Activated CD4-positive, alpha-beta T cell treated with anti-CD3 and anti-CD28 coated beads for 36 hours (primary cell): ENCODE results near the gene ADAMTS14. TPM values are rescaled to one million over a fixed set of nuclear protein-coding genes. Genes with fewer than 3 reads are reported as not detected.
A peak's percentile ranks its signal among the peaks of the same experiment; 100 is the strongest.
"Not testable (repeated sequence)": the region's sequence is repeated elsewhere in the genome, so short reads cannot be mapped to it uniquely, and the experiment has no call there.

ENCODE experiments used
- ATAC-seq: fragments of 200-7000 bp; cut with Tn5 transposase; one replicate; pipeline ENCODE4 v1.10.0; 2021; ENCODE audit warnings: mild to moderate bottlenecking, moderate library complexity
- CTCF ChIA-PET: fragments of 350-600 bp; sonication (Branson Sonifier 250); formaldehyde crosslinking; loops from one replicate; lab custom pipeline; 2021; ENCODE audit warnings: antibody characterized with exemption; lab: Charles Lee
- POLR2A ChIA-PET: fragments of 350-600 bp; sonication (Branson Sonifier 250); formaldehyde crosslinking; loops from one replicate; lab custom pipeline; 2021; ENCODE audit warnings: antibody characterized with exemption, inconsistent platforms; lab: Charles Lee
- DNase-seq: peaks from one replicate; pipeline ENCODE4 v3.0.0-alpha.2; 2020
- H3K27ac Mint-ChIP-seq: one replicate; pipeline ENCODE4 v1.8.0; 2021; ENCODE audit warnings: mixed read lengths
- H3K27me3 Mint-ChIP-seq: one replicate; pipeline ENCODE4 v1.8.0; 2021; ENCODE audit warnings: mixed read lengths
- H3K36me3 Mint-ChIP-seq: one replicate; pipeline ENCODE4 v1.8.0; 2021; ENCODE audit warnings: low read depth, mixed read lengths
- H3K4me1 Mint-ChIP-seq: one replicate; pipeline ENCODE4 v1.8.0; 2021; ENCODE audit warnings: mixed read lengths
- H3K4me3 Mint-ChIP-seq: one replicate; pipeline ENCODE4 v1.8.0; 2021; ENCODE audit warnings: mild to moderate bottlenecking, moderate library complexity, mixed read lengths
- H3K9me3 Mint-ChIP-seq: one replicate; pipeline ENCODE4 v1.8.0; 2021; ENCODE audit warnings: low read depth, mixed read lengths
- intact Hi-C, 2 experiments: fragments of 100-400 bp; cut with DNase I in 1 of 2; cut with micrococcal nuclease in 1 of 2; formaldehyde crosslinking; loops; one replicate each; pipeline versions ENCODE4 v1.14.2 to v1.15.1; 2022 to 2024; cut with DNase I, micrococcal nuclease
- total RNA-seq, 2 experiments: library from RNA; stranded (reverse); gene quantifications; one replicate each; pipeline ENCODE4 v1.2.3, GENCODE V29; 2021

The ADAMTS14 gene
- total RNA-seq, 2 experiments from 2014 or later, result not detected

GRCh38 chr10:70758757-70759514 lies 86.6 kb downstream of the ADAMTS14 start:
- ATAC-seq (peak; percentile 71), DNase-seq (peak; percentile 81)
- POLR2A ChIA-PET, result no interaction called here
- Mint-ChIP-seq H3K4me3 (no peak overlapping the region), H3K27me3 (no peaks in the 10 kb centered on the region), H3K4me1 (peaks cover 6% of the 10 kb centered on the region), H3K27ac (peak overlapping the region; percentile 38), H3K9me3 (no peaks in the 10 kb centered on the region), H3K36me3 (no peaks in the 10 kb centered on the region)
- intact Hi-C loops, result loop anchor here (1.0 to 2.0 kb wide), 6 partner anchors 140 to 298 kb away; no protein-coding TSS in a partner anchor
- CTCF ChIA-PET, result interaction anchor here (0.6 to 6.9 kb wide), 15 partner anchors 9 to 517 kb away, joined by 3 to 65 read pairs (median 4); no protein-coding TSS in a partner anchor

DNA sequence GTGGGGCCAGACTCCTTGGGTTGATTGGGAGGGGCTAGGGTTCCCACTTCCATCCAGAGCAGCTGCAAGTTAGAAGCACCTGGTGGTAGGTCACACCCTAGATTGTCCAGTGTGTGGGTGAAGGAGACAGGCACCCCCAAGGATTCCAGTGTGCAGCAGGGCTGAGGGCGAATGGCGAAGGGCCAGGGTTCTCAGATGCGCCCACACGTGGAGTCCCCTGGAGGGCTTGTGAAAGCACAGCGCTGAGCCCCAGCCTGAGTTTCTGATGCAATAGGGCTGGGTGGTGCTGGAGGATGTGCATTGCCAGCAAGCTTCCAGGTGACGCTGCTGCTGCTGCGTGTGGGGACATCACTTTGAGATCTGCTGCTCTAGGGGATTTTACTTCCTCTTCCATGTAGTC lies 87.5 kb downstream of the ADAMTS14 start:
- no peak for DNase-seq
- intact Hi-C loops, result loop anchor here (1.0 to 2.0 kb wide), 6 partner anchors 140 to 298 kb away; no protein-coding TSS in a partner anchor
- CTCF ChIA-PET, result interaction anchor here (0.6 to 6.9 kb wide), 9 partner anchors 8 to 335 kb away, joined by 3 to 65 read pairs (median 5); no protein-coding TSS in a partner anchor
- Mint-ChIP-seq H3K4me1 (peaks cover 6% of the 10 kb centered on the region), H3K27ac (no peak overlapping the region), H3K36me3 (no peaks in the 10 kb centered on the region), H3K9me3 (no peaks in the 10 kb centered on the region), H3K4me3 (no peak overlapping the region), H3K27me3 (no peaks in the 10 kb centered on the region)
- POLR2A ChIA-PET, result no interaction called here
- peak; percentile 37 for ATAC-seq

GRCh38 chr10:70760271-70760787 lies 88.0 kb downstream of the ADAMTS14 start:
- Mint-ChIP-seq H3K4me1 (peaks cover 6% of the 10 kb centered on the region), H3K27ac (no peak overlapping the region), H3K9me3 (peaks cover under 1% of the 10 kb centered on the region), H3K27me3 (no peaks in the 10 kb centered on the region), H3K36me3 (no peaks in the 10 kb centered on the region), H3K4me3 (no peak overlapping the region)
- ChIA-PET CTCF (interaction anchor here (0.6 to 6.9 kb wide), 6 partner anchors 14 to 335 kb away, joined by 3 to 65 read pairs (median 4); no protein-coding TSS in a partner anchor), POLR2A (no interaction called here)
- DNase-seq (no peak), ATAC-seq (no peak)
- intact Hi-C loops, result no loop called here

DNA sequence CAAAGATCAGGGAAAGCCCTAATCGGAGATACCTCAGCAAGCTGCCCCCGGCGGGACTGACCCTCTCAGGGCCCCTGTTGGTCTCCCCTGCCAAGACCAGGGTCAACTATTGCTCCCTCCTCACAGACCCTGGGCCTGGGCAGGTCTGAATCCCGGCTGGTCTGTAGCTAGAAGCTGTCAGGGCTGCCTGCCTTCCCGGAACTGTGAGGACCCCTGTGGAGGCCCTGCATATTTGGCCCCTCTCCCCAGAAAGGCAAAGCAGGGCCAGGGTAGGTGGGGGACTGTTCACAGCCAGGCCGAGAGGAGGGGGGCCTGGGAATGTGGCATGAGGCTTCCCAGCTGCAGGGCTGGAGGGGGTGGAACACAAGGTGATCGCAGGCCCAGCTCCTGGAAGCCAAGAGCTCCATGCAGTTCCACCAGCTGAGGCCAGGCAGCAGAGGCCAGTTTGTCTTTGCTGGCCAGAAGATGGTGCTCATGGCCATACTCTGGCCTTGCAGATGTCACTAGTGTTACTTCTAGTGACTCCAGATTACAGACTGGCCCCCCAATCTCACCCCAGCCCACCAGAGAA lies 88.8 kb downstream of the ADAMTS14 start:
- CTCF ChIA-PET, result interaction anchor here (0.6 to 6.9 kb wide), 5 partner anchors 23 to 346 kb away, joined by 3 to 65 read pairs (median 4); no protein-coding TSS in a partner anchor
- Mint-ChIP-seq H3K9me3 (peaks cover 3% of the 10 kb centered on the region), H3K36me3 (no peaks in the 10 kb centered on the region), H3K27me3 (no peaks in the 10 kb centered on the region), H3K4me3 (no peak overlapping the region), H3K4me1 (peaks cover 6% of the 10 kb centered on the region), H3K27ac (no peak overlapping the region)
- intact Hi-C loops, result no loop called here
- ATAC-seq, result no peak
- POLR2A ChIA-PET, result interaction anchor here (0.7 kb wide), 1 partner anchor 36 kb away, joined by 3 read pairs; no protein-coding TSS in a partner anchor
- no peak for DNase-seq

DNA sequence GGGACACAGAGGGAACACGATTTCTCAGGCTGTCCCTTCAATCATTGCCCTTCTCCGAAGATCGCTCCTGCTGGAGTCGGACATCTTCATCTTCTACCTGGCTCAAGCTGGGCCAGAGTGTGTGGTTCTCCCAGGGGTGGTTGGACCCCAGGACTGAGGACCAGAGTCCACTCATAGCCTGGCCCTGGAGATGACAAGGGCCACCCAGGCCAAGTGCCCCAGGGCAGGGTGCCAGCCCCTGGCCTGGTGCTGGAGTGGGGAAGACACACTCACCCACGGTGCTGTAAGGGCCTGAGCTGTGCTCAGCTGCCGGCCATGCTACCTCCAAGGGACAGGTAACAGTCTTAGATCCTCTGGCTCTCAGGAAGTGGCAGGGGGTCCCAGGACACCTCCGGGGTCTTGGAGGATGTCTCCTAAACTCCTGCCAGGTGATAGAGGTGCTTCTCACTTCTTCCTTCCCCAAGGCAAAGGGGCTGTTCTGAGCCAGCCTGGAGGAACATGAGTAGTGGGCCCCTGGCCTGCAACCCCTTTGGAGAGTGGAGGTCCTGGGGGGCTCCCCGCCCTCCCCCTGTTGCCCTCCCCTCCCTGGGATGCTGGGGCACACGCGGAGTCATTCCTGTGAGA lies 89.5 kb downstream of the ADAMTS14 start:
- CTCF ChIA-PET, result interaction anchor here (0.6 to 6.9 kb wide), 3 partner anchors 203 to 347 kb away, joined by 4 to 65 read pairs (median 4); no protein-coding TSS in a partner anchor
- Mint-ChIP-seq H3K4me3 (no peak overlapping the region), H3K27me3 (peaks cover under 1% of the 10 kb centered on the region), H3K9me3 (peaks cover 3% of the 10 kb centered on the region), H3K4me1 (peaks cover 6% of the 10 kb centered on the region), H3K36me3 (no peaks in the 10 kb centered on the region), H3K27ac (no peak overlapping the region)
- no peak for DNase-seq
- POLR2A ChIA-PET, result interaction anchor here (0.7 kb wide), 1 partner anchor 35 kb away, joined by 3 read pairs; no protein-coding TSS in a partner anchor
- intact Hi-C loops, result no loop called here
- no peak for ATAC-seq

- Mint-ChIP-seq H3K27me3 (peaks cover 2% of the 10 kb centered on the region), H3K36me3 (no peaks in the 10 kb centered on the region), H3K4me3 (no peak overlapping the region), H3K27ac (no peak overlapping the region), H3K9me3 (peaks cover 5% of the 10 kb centered on the region), H3K4me1 (peaks cover 6% of the 10 kb centered on the region)
- POLR2A ChIA-PET, result no interaction called here
- CTCF ChIA-PET, result interaction anchor here (6.9 kb wide), 1 partner anchor 212 kb away, joined by 65 read pairs; no protein-coding TSS in a partner anchor
- ATAC-seq (no peak), DNase-seq (no peak)
- intact Hi-C loops, result no loop called here
These were observed 90.3 kb downstream of the ADAMTS14 start for GRCh38 chr10:70762441-70763175.

GRCh38 chr10:70763567-70763966 lies 91.3 kb downstream of the ADAMTS14 start:
- intact Hi-C loops, result no loop called here

GRCh38 chr10:70765794-70766594 lies 93.7 kb downstream of the ADAMTS14 start:
- DNase-seq (peak; percentile 0), ATAC-seq (no peak)
- Mint-ChIP-seq H3K27ac (no peak overlapping the region), H3K4me1 (no peaks in the 10 kb centered on the region), H3K36me3 (no peaks in the 10 kb centered on the region), H3K27me3 (peaks cover 2% of the 10 kb centered on the region), H3K4me3 (no peak overlapping the region), H3K9me3 (peaks cover 5% of the 10 kb centered on the region)
- intact Hi-C loops, result no loop called here
- ChIA-PET CTCF (no interaction called here), POLR2A (no interaction called here)

More at GRCh38 chr10:70763567-70763966, 91.3 kb downstream of the ADAMTS14 start:
- H3K27ac Mint-ChIP-seq, result no peak overlapping the region
- H3K27me3 Mint-ChIP-seq, result peaks cover 2% of the 10 kb centered on the region
- ATAC-seq (no peak), DNase-seq (no peak)
- ChIA-PET CTCF (no interaction called here), POLR2A (no interaction called here)
- no peak overlapping the region for H3K4me3 Mint-ChIP-seq
- H3K9me3 Mint-ChIP-seq, result peaks cover 5% of the 10 kb centered on the region
- peaks cover 5% of the 10 kb centered on the region for H3K4me1 Mint-ChIP-seq
- H3K36me3 Mint-ChIP-seq, result no peaks in the 10 kb centered on the region

DNA sequence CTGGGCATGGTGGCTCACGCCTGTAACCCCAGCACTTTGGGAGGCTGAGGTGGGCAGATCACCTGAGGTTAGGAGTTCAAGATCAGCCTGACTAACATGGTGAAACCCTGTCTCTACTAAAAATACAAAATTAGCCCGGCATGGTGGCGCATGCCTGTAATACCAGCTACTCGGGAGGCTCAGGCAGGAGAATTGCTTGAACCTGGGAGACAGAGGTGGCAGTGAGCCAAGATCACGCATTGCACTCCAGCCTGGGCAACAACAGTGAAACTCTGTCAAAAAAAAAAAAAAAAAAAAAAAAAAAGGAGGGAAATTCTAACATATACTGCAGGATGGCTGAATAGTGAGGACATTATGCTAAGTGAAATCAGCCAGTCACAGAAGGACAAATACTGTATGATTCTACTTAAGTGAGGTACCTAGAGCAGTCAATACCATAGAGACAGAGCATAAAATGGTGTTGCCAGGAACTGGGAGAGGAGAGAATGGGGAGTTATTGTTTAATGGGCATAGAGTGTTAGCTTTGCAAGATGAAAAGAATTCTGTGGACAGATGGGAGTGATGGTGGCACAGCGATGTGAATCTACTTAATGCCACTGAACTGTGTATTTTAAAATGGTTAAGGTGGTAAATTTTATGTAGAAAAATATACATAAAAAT lies 95.8 kb downstream of the ADAMTS14 start:
- H3K36me3 Mint-ChIP-seq, H3K27me3 Mint-ChIP-seq, H3K4me1 Mint-ChIP-seq, intact Hi-C loops, H3K9me3 Mint-ChIP-seq, H3K27ac Mint-ChIP-seq, ATAC-seq, DNase-seq, POLR2A ChIA-PET, H3K4me3 Mint-ChIP-seq: not testable (repeated sequence)
- CTCF ChIA-PET, result interaction anchor here (0.9 to 1.1 kb wide), 2 partner anchors 9 kb away, joined by 3 read pairs; no protein-coding TSS in a partner anchor
